HG02973 (cell line): ENCODE results near the gene PINK1.

ENCODE experiments used
- ATAC-seq: cut with Tn5 transposase; IDR thresholded peaks from one replicate; pipeline ENCODE4 v1.9.1; 2021; ENCODE audit warnings: moderate library complexity; ENCODE audit not compliant: unreplicated experiment

The PINK1 gene

DNA sequence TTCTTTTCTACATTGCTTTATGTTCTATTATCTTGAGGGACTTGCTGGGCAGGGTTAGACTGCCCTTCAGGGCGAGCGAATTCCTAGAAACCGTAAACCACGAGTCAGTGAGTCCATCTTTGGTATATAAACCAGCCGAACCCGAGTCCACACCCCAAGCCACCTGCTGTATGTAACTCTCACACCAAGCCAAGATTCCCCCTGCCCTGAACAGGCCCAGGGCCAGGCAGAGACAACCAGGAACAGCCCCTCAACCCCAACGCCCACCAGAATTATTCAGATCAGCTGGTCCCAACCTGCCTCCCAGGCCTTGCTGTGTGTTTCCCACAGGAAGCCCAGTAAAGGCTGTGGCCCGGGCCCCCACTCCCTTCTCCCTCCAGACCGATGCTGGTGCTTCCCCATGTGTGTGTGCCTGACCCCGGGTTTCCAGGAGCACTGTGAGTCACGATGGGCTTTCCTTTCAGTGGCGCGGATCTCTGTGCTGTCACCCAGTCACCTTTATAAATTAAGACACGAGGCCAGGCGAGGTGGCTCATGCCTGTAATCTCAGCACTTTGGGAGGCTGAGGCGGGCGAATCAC lies 67.5 kb downstream of the PINK1 start:
- ATAC-seq: no peak
